GF-D8 (cell line): Measurements from ENCODE around the gene CYP2D6.
A peak's percentile ranks its signal among the peaks of the same experiment; 100 is the strongest.
"Not testable (repeated sequence)": the region's sequence is repeated elsewhere in the genome, so short reads cannot be mapped to it uniquely, and the experiment has no call there.

Experiments
- DNase-seq: peaks from one replicate; lab custom pipeline; 2025; lab: John Stamatoyannopoulos, UW

The CYP2D6 gene

GRCh38 chr22:42130639-42131431 is at the start of gene CYP2D6:
Gene CYP2D6 (minus strand): TSS chr22:42130810. CDS start chr22:42130791, 19 bp downstream.
- not testable (repeated sequence) for DNase-seq

- no peak for DNase-seq
Observed at GRCh38 chr22:42179616-42180015, 49.0 kb upstream of the CYP2D6 start.

GRCh38 chr22:42178910-42179519 is 48.4 kb upstream of the CYP2D6 start:
- no peak for DNase-seq

- DNase-seq: no peak
Observed at GRCh38 chr22:42177891-42178336, 47.3 kb upstream of the CYP2D6 start.

- no peak for DNase-seq
Observed at GRCh38 chr22:42176255-42176915, 45.8 kb upstream of the CYP2D6 start.

- DNase-seq: no peak
Observed at GRCh38 chr22:42174062-42174461, 43.5 kb upstream of the CYP2D6 start.

- no peak for DNase-seq
Observed at GRCh38 chr22:42173183-42173926, 42.7 kb upstream of the CYP2D6 start.

- DNase-seq: no peak
Observed at GRCh38 chr22:42172773-42173172, 42.2 kb upstream of the CYP2D6 start.

- no peak for DNase-seq
Observed at GRCh38 chr22:42171946-42172719, 41.5 kb upstream of the CYP2D6 start.

- no peak for DNase-seq
Observed at GRCh38 chr22:42171417-42171816, 40.8 kb upstream of the CYP2D6 start.

- no peak for DNase-seq
Observed at GRCh38 chr22:42170946-42171345, 40.3 kb upstream of the CYP2D6 start.

GRCh38 chr22:42169055-42169469 is 38.5 kb upstream of the CYP2D6 start:
- DNase-seq: peak; percentile 42

GRCh38 chr22:42168476-42168875 is 37.9 kb upstream of the CYP2D6 start:
- no peak for DNase-seq

- no peak for DNase-seq
Observed at GRCh38 chr22:42167066-42167465, 36.5 kb upstream of the CYP2D6 start.

- DNase-seq: no peak
Observed at GRCh38 chr22:42164901-42165300, 34.3 kb upstream of the CYP2D6 start.

- DNase-seq: no peak
Observed at GRCh38 chr22:42163515-42163914, 32.9 kb upstream of the CYP2D6 start.

- DNase-seq: no peak
Observed at GRCh38 chr22:42162728-42163489, 32.3 kb upstream of the CYP2D6 start.

GRCh38 chr22:42160830-42161696 is 30.5 kb upstream of the CYP2D6 start:
- DNase-seq: no peak

- no peak for DNase-seq
Observed at GRCh38 chr22:42160251-42160650, 29.6 kb upstream of the CYP2D6 start.
